ENCODE results near the gene ZNF367.

GRCh38 chr9:96425500-96426169, 7.5 kb upstream of the ZNF367 start:
- TF ChIP-seq GATA2 (IDR thresholded peaks at IDR 0.05; ENCODE audit: low read depth, low read length) (no peak), GATA3 (IDR thresholded peaks at IDR 0.05; ENCODE audit: low read depth, low read length) (no peak)
